Gastroesophageal sphincter (tissue), 4 donors: ENCODE measurements around the gene REEP1. TPM values are rescaled to one million over a fixed set of nuclear protein-coding genes. Genes with fewer than 3 reads are reported as not detected.

Experiments
- ATAC-seq: fragments of 150-250 bp; one replicate; pipeline ENCODE4 v1.9.1; 2016; ENCODE audit warnings: mild to moderate bottlenecking, moderate library complexity
- H3K27ac ChIP-seq, 4 donors: fragments of 200-600 bp; sonication (generic) in 3 of 4; 1 replicate in 3 of 4; 2 replicates in 1 of 4; pipeline ENCODE4 v1.5.1; 2016 to 2019
- H3K27me3 ChIP-seq: fragments of 200-600 bp; sonication (generic); one replicate; pipeline ENCODE4 v1.5.1; 2019
- H3K36me3 ChIP-seq, 2 donors: fragments of 200-600 bp; sonication (generic); one replicate each; pipeline ENCODE4 v1.5.1; 2019; ENCODE audit warnings: control low read depth in 1 of 2
- H3K4me1 ChIP-seq, 3 donors: fragments of 200-600 bp; sonication (generic); 1 replicate in 2 of 3; 2 replicates in 1 of 3; pipeline ENCODE4 v1.5.1; 2016 to 2019; ENCODE audit warnings: control low read depth in 2 of 3
- H3K4me3 ChIP-seq, 2 donors: fragments of 200-600 bp; sonication (generic); one replicate each; pipeline ENCODE4 v1.5.1; 2019; ENCODE audit warnings: mild to moderate bottlenecking in 1 of 2, moderate library complexity in 1 of 2
- H3K9me3 ChIP-seq, 3 donors: fragments of 200-600 bp; sonication (generic); one replicate each; pipeline ENCODE4 v1.5.1; 2017 to 2019; ENCODE audit warnings: control low read depth in 2 of 3
- CTCF ChIP-seq, 4 experiments: fragments of 200-600 bp in 2 of 4; fragments of 450-650 bp in 2 of 4; sonication (generic) in 1 of 4; IDR thresholded peaks; one replicate each; pipeline ENCODE4 v1.5.1; 2017 to 2019; ENCODE audit warnings: antibody characterized with exemption in 4 of 4, mild to moderate bottlenecking in 2 of 4, moderate library complexity in 2 of 4
- EP300 ChIP-seq: sonication (generic); formaldehyde crosslinking; IDR thresholded peaks from one replicate; pipeline ENCODE4 v1.6.1; 2017; ENCODE audit warnings: antibody characterized with exemption, mild to moderate bottlenecking
- POLR2A ChIP-seq, 2 donors: fragments of 450-650 bp; IDR thresholded peaks; one replicate each; pipeline ENCODE4 v1.6.1; 2017; ENCODE audit warnings: antibody characterized with exemption in 2 of 2, mild to moderate bottlenecking in 2 of 2, moderate library complexity in 1 of 2
- POLR2AphosphoS5 ChIP-seq: sonication (generic); formaldehyde crosslinking; IDR thresholded peaks from one replicate; pipeline ENCODE4 v1.6.1; 2017; ENCODE audit warnings: antibody characterized with exemption
- WGBS, 2 donors: methylation state at CpG; one replicate each; pipeline ENCODE4 v1.1.5; 2018; ENCODE audit warnings: low coverage in 1 of 2; 5-methylcytosine and 5-hydroxymethylcytosine counted together
- total RNA-seq, 4 donors: library from RNA; depleted of rRNA; stranded (reverse); fragments of >200 nt; gene quantifications; one replicate each; pipeline ENCODE4 v1.1.0, GENCODE V29; 2016

Gene REEP1
- total RNA-seq, 4 donors from 2014 or later = 22.9 to 107 (median 70.7) TPM

DNA sequence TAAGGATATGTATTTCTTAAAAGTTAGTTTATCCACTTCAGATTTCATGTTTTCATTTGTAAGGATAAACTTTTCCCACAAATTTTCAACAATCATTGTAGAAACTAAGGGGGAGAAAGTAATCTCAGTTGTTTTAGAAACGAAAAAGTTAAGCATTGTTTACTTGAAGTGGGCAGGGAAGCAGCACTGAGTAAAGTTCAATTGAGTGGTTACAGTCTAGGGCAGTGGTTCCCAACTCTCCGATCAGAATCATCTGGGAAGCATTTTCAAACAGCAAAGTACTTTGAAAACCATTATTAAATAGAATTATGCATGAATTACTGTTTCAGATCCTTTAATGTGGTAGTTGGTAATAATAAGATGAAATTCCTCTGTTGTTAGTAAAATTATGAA is 125.6 kb downstream of the REEP1 start:
- no peak for ATAC-seq
- H3K36me3 ChIP-seq = peaks cover 9 to 77% of the 10 kb centered on the region in 2 donors
- H3K27ac ChIP-seq = peak overlapping the region in 1 of 4 donors; percentile 3
- peaks cover 0 to 20% (median 0%) of the 10 kb centered on the region in 3 donors for H3K4me1 ChIP-seq
- no peaks in the 10 kb centered on the region for H3K9me3 ChIP-seq
- TF ChIP-seq CTCF (IDR thresholded peaks at IDR 0.05) (no peak), POLR2A (IDR thresholded peaks at IDR 0.05) (no peak), EP300 (no peak), POLR2AphosphoS5 (no peak)
- no peaks in the 10 kb centered on the region for H3K27me3 ChIP-seq
- no peak overlapping the region for H3K4me3 ChIP-seq
- WGBS, 2 donors = 65 to 69% methylated on average over 2 of the region's 2 CpGs

DNA sequence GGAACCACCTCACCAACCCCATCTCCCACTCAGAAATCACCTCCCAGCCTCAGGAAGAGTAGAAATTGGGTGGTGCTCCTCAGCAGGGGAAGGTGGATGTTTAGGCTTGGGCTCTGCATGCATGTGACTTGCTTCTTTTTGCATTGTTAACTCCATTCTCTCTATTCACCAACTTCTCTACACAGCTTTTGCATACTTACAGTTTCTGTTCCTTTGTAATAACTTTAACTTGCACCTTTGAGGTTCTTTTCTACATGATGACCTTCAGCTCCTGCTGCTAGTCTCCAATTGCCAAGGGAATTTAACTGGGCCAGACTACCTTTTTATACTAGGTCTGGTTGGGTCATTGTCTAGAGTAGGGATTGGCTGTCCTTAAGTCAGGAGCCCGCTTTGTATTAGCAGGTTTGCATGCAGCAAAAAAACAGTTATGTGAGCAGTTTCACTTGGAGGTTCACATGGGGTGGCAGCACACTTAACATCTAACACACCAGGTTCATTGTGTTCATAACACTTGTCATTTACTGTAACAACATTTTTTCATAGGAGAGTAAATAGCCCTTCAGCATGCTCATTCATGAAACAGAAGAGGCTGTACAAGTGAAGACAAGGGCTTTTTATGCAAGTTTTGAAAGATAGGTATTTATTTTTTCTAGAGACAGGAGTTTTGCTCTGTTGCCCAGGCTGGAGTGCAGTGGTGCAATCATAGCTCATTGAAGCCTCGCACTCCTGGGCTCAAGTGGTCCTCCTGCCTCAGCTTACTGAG is 126.2 kb downstream of the REEP1 start:
- peak overlapping the region in 1 of 4 donors; percentile 3 for H3K27ac ChIP-seq
- H3K9me3 ChIP-seq = no peaks in the 10 kb centered on the region
- TF ChIP-seq POLR2AphosphoS5 (no peak), CTCF (IDR thresholded peaks at IDR 0.05) (no peak), EP300 (no peak), POLR2A (IDR thresholded peaks at IDR 0.05) (no peak)
- H3K4me1 ChIP-seq = peaks cover 0 to 20% (median 0%) of the 10 kb centered on the region in 3 donors
- peaks cover 13 to 83% of the 10 kb centered on the region in 2 donors for H3K36me3 ChIP-seq
- WGBS, 2 donors = 100% methylated on average over 1 to 2 of the region's 2 CpGs
- no peaks in the 10 kb centered on the region for H3K27me3 ChIP-seq
- no peak overlapping the region for H3K4me3 ChIP-seq
- no peak for ATAC-seq

DNA sequence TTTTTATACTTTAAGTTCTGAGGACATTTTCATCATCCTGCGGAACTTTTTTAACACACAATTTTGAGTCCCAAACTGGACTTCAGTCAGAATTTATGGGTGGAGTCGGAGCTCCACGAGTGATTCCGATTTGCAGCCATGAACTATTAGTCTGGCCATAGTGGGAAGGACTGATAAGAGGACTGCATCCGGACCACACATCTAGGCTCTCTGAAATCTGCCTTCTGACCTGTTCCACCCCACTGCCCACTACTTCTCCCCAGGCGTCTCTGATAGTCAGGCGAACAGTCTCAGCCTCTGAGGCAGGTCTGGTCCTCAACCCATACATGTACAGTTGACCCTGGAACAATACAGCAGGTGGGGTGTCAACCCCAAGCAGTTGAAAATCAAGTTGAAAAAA is 133.0 kb downstream of the REEP1 start:
- Histone ChIP-seq H3K36me3 (peaks cover 4 to 44% of the 10 kb centered on the region in 2 donors), H3K4me1 (peaks cover 0 to 42% (median 0%) of the 10 kb centered on the region in 3 donors), H3K4me3 (no peak overlapping the region), H3K9me3 (no peaks in the 10 kb centered on the region), H3K27ac (no peak overlapping the region), H3K27me3 (no peaks in the 10 kb centered on the region)
- 63 to 100% methylated on average over 1 to 7 of the region's 7 CpGs for WGBS, 2 donors
- TF ChIP-seq POLR2AphosphoS5 = no peak
- ATAC-seq = no peak

- WGBS, 2 donors = 85 to 100% methylated on average over 1 of the region's 1 CpG
- no peak for ATAC-seq
Measured at GRCh38 chr2:86203614-86204013, 133.8 kb downstream of the REEP1 start.

GRCh38 chr2:86202702-86203101 is 134.7 kb downstream of the REEP1 start:
- no peak for ATAC-seq
- peaks cover 4 to 26% of the 10 kb centered on the region in 2 donors for H3K36me3 ChIP-seq
- 68 to 88% methylated on average over 5 to 6 of the region's 9 CpGs for WGBS, 2 donors
- H3K27me3 ChIP-seq = no peaks in the 10 kb centered on the region
- peak overlapping the region in 1 of 4 donors; percentile 32 for H3K27ac ChIP-seq
- H3K4me3 ChIP-seq = no peak overlapping the region
- peaks cover 0 to 50% (median 3%) of the 10 kb centered on the region in 3 donors for H3K4me1 ChIP-seq
- TF ChIP-seq EP300 (no peak), POLR2A (IDR thresholded peaks at IDR 0.05) (no peak), CTCF (IDR thresholded peaks at IDR 0.05) (no peak), POLR2AphosphoS5 (no peak)
- no peaks in the 10 kb centered on the region for H3K9me3 ChIP-seq

More at GRCh38 chr2:86203614-86204013, 133.8 kb downstream of the REEP1 start:
- peaks cover 0 to 46% (median 3%) of the 10 kb centered on the region in 3 donors for H3K4me1 ChIP-seq
- H3K36me3 ChIP-seq = peaks cover 4 to 36% of the 10 kb centered on the region in 2 donors
- H3K27ac ChIP-seq = no peak overlapping the region
- no peak overlapping the region for H3K4me3 ChIP-seq
- no peaks in the 10 kb centered on the region for H3K9me3 ChIP-seq
- TF ChIP-seq POLR2AphosphoS5 (no peak), POLR2A (IDR thresholded peaks at IDR 0.05) (no peak), EP300 (no peak), CTCF (IDR thresholded peaks at IDR 0.05) (no peak)
- H3K27me3 ChIP-seq = no peaks in the 10 kb centered on the region
